NCI-H2227 (cell line): ENCODE results near the gene ZNRF3.
A peak's percentile ranks its signal among the peaks of the same experiment; 100 is the strongest.
"Not testable (repeated sequence)": the region's sequence is repeated elsewhere in the genome, so short reads cannot be mapped to it uniquely, and the experiment has no call there.

Experiments used
- DNase-seq: peaks from one replicate; lab custom pipeline; 2025; ENCODE audit not compliant: unreplicated experiment; lab: John Stamatoyannopoulos, UW

ZNRF3 gene

GRCh38 chr22:29030016-29030617 lies 146.7 kb downstream of the ZNRF3 start:
- DNase-seq: no peak

GRCh38 chr22:29030618-29031226 lies 147.3 kb downstream of the ZNRF3 start:
- DNase-seq: peak; percentile 56

GRCh38 chr22:29031227-29032011 lies 148.0 kb downstream of the ZNRF3 start:
- DNase-seq: no peak

- no peak for DNase-seq
Measured at GRCh38 chr22:29032014-29032475, 148.7 kb downstream of the ZNRF3 start.

- no peak for DNase-seq
Measured at GRCh38 chr22:29032584-29032983, 149.2 kb downstream of the ZNRF3 start.

- no peak for DNase-seq
Measured at GRCh38 chr22:29037340-29037932, 154.1 kb downstream of the ZNRF3 start.

- no peak for DNase-seq
Measured at GRCh38 chr22:29039148-29039547, 155.8 kb downstream of the ZNRF3 start.

GRCh38 chr22:29039684-29040083 lies 156.3 kb downstream of the ZNRF3 start:
- not testable (repeated sequence) for DNase-seq

GRCh38 chr22:29040385-29041275 lies 157.3 kb downstream of the ZNRF3 start:
- peak; percentile 63 for DNase-seq

- DNase-seq: no peak
Measured at GRCh38 chr22:29041408-29041807, 158.0 kb downstream of the ZNRF3 start.

- DNase-seq: peak; percentile 5
Measured at GRCh38 chr22:29043906-29044575, 160.7 kb downstream of the ZNRF3 start.

- DNase-seq: no peak
Measured at GRCh38 chr22:29044657-29045176, 161.3 kb downstream of the ZNRF3 start.

GRCh38 chr22:29048822-29049654 lies 165.7 kb downstream of the ZNRF3 start:
- no peak for DNase-seq

- no peak for DNase-seq
Measured at GRCh38 chr22:29049655-29050263, 166.4 kb downstream of the ZNRF3 start.

- DNase-seq: no peak
Measured at GRCh38 chr22:29050457-29050856, 167.1 kb downstream of the ZNRF3 start.

- DNase-seq: no peak
Measured at GRCh38 chr22:29053048-29053702, 169.8 kb downstream of the ZNRF3 start.

GRCh38 chr22:29054251-29054767 lies 170.9 kb downstream of the ZNRF3 start:
- no peak for DNase-seq
